HG03571 (cell line): ENCODE data around the gene MEGF11.
"Not testable (repeated sequence)": the region's sequence is repeated elsewhere in the genome, so short reads cannot be mapped to it uniquely, and the experiment has no call there.

ENCODE experiments used
- ATAC-seq: cut with Tn5 transposase; IDR thresholded peaks from one replicate; pipeline ENCODE4 v1.9.1; 2021; ENCODE audit not compliant: unreplicated experiment

The MEGF11 gene

GRCh38 chr15:65907661-65908060 is 345.9 kb downstream of the MEGF11 start:
- ATAC-seq = no peak

DNA sequence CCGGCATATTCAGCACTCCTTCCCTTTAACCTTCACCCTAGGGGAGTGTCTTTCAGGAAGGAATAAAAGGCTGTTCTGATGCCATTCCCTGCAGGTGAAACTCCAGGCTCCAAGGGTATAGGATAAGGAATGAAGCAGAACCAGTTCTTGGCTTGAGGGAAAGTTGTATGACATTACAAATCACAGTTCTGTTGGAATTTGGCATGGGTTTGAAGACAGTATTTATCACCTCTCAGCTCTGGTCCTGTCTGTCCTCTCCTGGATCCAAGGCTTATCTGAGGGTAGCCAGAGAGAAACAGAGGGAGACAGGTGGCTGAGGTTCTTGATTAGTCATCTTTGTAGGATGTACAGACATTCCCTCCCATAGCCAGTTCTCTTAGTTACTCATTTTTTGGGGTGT is 347.2 kb downstream of the MEGF11 start:
- ATAC-seq = no peak

- no peak for ATAC-seq
Observed at GRCh38 chr15:65904301-65904700, 349.2 kb downstream of the MEGF11 start.

DNA sequence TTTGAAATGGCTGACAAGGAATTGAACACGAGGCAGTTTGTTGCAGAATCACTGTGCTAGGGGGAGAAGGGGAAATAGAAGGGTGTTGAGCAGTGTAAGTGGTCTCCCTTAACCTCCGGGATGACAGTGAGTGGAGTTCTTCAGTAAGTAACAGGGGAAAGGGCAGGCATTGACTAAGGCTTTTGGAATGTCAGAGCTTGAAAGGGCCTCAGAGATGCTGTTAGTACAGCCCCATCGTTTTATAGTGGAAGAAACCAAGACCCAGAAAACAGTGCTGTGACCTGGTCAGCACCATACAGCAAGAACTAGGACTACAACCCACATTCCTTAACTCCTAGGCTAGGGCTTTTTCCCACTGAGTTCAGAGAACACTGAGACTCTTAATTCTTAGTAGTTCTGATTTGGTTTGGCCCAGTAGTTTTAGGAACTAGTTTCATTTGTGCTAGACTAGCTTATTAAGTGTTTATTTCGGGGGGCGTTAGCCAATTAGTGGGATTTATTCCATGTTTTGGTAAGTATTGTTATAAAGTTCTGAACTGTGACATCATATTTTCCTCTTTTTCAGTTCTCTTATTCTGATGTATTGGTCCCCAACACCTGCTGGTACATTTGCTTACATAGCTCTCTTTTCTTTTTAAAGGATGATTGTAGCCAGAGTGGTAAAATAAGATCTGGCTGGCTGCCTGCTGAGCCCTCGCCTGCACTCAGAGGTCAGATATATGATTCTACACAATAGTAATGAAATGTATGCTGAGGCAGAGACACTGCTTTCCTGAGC is 350.1 kb downstream of the MEGF11 start:
- no peak for ATAC-seq

DNA sequence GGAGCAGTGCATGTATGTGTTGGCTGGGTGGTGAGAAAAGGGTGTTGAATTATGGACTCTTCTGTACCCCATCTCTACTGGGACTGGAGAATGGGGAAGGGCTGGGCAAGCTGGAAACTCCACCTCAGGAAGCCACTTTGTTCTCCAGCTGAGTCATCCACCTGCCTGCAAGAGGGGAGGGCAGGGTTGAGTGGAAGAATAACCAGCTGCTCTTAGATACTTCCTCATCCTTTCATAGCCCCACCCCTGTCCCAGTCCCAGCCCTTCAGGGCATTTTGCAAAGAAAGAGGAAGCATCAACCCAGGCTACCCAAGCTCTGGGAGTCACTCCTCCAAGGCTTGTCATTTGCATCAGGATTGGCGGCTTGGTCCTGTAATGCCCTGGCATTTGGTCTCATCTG is 351.2 kb downstream of the MEGF11 start:
- peak; percentile 74 for ATAC-seq

GRCh38 chr15:65901836-65902235 is 351.7 kb downstream of the MEGF11 start:
- ATAC-seq = no peak

DNA sequence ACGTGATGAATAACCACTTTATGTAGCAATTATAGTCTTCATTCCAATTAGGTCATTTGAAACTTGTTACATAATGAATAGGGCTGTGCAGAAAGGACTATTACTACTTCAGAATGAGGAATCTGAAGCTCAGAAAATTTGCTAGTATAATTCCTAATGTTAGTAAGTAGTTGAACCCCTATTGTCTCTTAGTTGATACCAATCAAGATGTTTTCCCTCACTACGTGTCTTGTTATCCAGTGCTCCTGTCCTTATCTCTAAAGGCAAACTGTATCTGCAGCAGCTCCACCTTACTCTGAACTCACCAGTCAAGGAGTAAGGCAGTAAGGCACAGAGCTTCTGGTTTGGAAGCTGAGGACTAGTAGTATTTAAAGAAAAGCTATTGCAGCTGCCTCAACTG is 352.2 kb downstream of the MEGF11 start:
- ATAC-seq = no peak

- ATAC-seq = no peak
Observed at GRCh38 chr15:65900488-65900887, 353.1 kb downstream of the MEGF11 start.

DNA sequence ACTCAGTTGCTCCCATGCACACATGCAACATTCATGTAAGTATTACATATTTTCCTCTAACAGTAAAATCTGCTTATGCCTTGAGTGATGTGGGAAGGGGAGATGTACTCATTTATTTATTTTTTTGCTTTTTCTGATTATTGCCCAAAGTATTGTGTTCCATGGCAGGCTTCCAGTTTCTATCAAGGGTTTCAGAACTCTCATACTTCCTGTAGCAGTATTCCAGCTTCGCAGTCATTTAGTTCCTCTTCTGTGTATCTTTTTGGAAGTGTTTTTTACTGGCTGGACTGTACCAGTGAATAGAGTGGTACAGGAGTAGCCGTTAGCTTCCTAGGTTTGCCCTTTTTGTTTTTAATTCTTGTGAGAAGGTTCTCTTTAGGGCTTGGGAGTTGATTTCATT is 357.3 kb downstream of the MEGF11 start:
- no peak for ATAC-seq

GRCh38 chr15:65893060-65893459 is 360.5 kb downstream of the MEGF11 start:
- no peak for ATAC-seq

- no peak for ATAC-seq
Observed at GRCh38 chr15:65888981-65889380, 364.6 kb downstream of the MEGF11 start.

DNA sequence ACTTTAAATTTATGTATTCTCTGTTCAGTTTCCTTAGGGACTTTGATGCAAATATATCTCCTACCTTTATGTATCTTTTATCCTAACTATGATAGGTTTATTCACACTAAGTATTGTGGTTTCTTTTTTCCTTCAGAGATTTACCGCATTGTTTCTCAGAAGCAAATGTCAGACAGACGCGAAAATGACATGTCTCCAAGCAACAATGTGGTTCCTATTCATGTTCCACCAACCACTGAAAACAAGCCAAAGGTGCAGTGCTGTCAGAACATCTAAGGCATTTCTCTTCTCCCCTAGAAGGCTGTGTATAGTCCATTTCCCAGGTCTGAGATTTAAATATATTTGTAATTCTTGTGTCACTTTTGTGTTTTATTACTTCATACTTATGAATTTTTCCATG is 366.0 kb downstream of the MEGF11 start:
- ATAC-seq = no peak

GRCh38 chr15:65885668-65886218 is 367.8 kb downstream of the MEGF11 start:
- ATAC-seq = no peak

GRCh38 chr15:65884511-65884910 is 369.0 kb downstream of the MEGF11 start:
- no peak for ATAC-seq

DNA sequence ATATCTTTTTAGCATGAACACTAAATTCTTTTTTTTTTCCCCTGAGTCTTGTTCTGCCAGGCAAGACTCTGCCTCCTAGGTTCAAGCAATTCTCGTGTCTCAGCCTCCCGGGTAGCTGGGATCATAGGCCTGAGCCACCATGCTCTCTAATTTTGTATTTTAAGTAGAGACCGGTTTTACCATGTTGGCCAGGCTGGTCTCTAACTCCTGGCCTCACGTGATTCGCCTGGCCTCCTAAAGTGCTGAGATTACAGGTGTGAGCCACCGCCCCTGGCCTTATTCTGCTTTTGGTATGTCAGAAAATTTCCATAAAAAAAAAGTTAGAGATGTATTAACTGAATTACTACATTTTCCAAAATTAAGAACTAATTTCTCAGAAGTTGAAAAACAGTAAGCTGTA is 370.0 kb downstream of the MEGF11 start:
- no peak for ATAC-seq

GRCh38 chr15:65881766-65882434 is 371.6 kb downstream of the MEGF11 start:
- no peak for ATAC-seq

DNA sequence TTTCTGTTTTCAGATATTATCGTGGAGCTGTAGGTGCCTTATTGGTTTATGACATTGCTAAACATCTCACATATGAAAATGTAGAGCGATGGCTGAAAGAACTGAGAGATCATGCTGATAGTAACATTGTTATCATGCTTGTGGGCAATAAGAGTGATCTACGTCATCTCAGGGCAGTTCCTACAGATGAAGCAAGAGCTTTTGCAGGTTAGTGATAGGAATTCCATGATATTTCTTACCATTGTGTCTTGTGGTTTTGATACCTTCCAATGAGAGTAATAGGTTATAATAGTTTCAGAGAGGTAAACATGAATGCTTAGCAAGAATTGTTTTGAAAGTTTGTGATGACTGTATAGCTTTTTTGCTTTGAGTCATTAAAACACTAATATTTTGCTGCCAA is 375.8 kb downstream of the MEGF11 start:
- no peak for ATAC-seq

- ATAC-seq = no peak
Observed at GRCh38 chr15:65875458-65875857, 378.1 kb downstream of the MEGF11 start.

- no peak for ATAC-seq
Observed at GRCh38 chr15:65873256-65873655, 380.3 kb downstream of the MEGF11 start.

- ATAC-seq = not testable (repeated sequence)
Observed at GRCh38 chr15:65872596-65872995, 381.0 kb downstream of the MEGF11 start.

DNA sequence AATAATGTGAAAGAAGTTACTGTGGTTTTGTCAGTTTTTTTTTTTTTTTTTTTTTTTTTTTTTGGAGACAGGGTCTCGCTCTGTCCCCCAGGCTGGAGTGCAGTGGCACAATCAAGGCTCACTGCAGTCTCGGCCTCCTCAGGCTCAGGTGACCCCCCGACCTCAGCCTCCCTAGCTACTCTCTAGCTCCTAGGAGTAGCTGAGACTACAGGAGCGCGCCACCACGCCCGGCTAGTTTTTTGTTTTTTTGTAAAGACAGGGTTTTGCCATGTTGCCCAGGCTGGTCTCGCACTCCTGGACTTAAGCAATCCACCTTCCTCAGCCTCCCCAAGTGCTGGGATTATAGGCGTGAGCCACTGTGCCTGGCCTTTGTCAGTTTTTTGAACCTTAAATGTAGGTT is 381.7 kb downstream of the MEGF11 start:
- ATAC-seq = not testable (repeated sequence)

GRCh38 chr15:65870889-65871533 is 382.5 kb downstream of the MEGF11 start:
- ATAC-seq = no peak
